Body of pancreas (tissue), 4 donors: ENCODE results near the gene ITPR2.

Source experiments
- POLR2A ChIP-seq, 3 donors: fragments of 450-650 bp; IDR thresholded peaks; one replicate each; pipeline ENCODE4 v1.6.1; 2016; ENCODE audit warnings: antibody characterized with exemption in 3 of 3, mild to moderate bottlenecking in 2 of 3
- TF ChIP-seq, protein P1 (sequence below), 7 experiments: fragments of 450-650 bp in 4 of 7; fragments of 200-600 bp in 3 of 7; sonication (generic) in 3 of 7; IDR thresholded peaks; one replicate each; pipeline ENCODE4 v1.5.1; 2016 to 2019; ENCODE audit warnings: antibody characterized with exemption in 7 of 7

DNA sequence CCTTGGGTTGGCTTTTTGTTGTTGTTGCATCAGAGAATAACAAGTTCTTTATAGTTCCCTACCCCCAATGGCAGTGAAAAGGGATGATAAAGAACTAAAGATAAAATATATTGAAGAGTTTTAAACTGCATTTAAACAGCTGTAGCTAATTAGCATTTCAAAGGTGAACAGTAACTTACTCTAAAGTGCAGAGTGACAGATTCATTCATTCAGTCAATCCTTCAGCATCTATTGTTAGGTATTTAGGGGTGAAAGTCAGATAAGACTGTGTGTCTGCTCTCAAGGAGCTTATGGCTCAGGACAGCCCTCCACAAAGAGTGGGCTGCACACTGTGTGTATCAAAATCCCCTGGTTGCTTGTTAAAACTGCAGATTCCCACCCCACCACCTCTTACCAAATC is 491.5 kb downstream of the ITPR2 start:
- TF ChIP-seq, protein P1, sequence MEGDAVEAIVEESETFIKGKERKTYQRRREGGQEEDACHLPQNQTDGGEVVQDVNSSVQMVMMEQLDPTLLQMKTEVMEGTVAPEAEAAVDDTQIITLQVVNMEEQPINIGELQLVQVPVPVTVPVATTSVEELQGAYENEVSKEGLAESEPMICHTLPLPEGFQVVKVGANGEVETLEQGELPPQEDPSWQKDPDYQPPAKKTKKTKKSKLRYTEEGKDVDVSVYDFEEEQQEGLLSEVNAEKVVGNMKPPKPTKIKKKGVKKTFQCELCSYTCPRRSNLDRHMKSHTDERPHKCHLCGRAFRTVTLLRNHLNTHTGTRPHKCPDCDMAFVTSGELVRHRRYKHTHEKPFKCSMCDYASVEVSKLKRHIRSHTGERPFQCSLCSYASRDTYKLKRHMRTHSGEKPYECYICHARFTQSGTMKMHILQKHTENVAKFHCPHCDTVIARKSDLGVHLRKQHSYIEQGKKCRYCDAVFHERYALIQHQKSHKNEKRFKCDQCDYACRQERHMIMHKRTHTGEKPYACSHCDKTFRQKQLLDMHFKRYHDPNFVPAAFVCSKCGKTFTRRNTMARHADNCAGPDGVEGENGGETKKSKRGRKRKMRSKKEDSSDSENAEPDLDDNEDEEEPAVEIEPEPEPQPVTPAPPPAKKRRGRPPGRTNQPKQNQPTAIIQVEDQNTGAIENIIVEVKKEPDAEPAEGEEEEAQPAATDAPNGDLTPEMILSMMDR (IDR thresholded peaks at IDR 0.05) = no peak
- TF ChIP-seq POLR2A (IDR thresholded peaks at IDR 0.05) = no peak
